GM18873 (cell line): Measurements from ENCODE around the gene PIK3CD.
"Not testable (repeated sequence)": the region's sequence is repeated elsewhere in the genome, so short reads cannot be mapped to it uniquely, and the experiment has no call there.

ENCODE experiments used
- ATAC-seq: cut with Tn5 transposase; IDR thresholded peaks from one replicate; pipeline ENCODE4 v1.9.1; 2021; ENCODE audit warnings: mild to moderate bottlenecking, moderate library complexity, moderate number of reproducible peaks; ENCODE audit not compliant: unreplicated experiment, low FRiP score

PIK3CD gene

DNA sequence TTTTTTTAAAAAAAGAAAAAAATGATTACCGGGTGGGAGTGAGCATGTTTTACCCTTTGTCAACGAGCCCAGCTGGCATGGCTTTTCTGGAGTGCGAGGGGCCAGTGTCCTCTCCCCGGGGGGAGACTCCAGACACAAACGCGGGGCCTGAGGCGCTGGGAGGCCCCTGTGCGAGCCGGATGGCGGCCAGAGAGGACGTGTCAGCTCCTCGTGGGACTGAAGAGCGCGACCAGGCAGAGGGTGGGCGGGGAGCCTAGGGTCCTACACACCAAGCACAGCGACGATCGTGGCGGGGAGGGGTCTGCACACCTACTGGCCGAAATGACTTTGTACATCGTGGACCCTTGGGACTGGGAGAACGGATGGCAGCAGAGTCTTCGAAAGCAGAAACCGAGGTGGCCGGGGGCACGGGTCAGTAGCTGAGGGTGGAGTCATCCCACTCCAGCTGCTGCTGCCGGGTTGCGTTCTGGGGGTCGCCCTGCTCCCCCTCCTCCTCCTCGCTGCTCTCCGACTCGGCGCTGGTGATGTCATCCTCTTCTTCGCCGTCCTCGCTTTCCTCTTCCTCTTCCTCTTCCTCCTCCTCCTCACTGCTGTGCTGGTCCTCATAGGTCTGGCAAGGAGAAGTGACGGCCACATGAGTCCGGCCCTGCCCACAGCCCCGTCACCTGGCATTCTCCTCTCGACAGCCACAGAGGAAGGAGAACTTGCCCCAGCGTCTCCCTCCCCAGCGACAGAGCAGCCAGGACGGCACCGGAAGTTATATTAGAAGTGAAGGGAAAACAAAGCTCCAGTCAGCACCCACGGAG is 78.8 kb downstream of the PIK3CD start:
- no peak for ATAC-seq

DNA sequence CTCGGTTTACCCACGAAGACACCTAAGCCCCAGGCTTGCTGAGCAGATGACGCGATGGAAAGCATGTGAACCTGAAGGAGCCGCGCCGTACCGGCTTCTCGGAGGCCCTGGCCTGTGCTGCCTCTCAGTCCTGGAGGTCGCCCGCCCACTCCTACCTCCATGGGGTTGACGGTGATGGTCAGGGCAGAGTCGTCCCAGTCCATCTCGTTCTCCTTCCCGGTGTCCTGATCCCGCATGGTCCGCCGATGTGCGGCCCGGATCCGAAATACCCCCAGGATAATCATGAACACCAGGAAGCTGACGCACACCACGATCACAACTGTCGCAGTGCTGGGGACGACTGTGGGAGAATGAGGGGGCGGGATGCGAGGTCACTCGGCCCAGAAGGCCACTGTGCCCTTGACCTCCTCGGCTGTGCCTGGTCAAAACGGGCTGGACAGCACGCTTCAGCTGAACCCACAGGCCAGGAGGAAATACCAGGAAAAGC is 79.6 kb downstream of the PIK3CD start:
- ATAC-seq: no peak

DNA sequence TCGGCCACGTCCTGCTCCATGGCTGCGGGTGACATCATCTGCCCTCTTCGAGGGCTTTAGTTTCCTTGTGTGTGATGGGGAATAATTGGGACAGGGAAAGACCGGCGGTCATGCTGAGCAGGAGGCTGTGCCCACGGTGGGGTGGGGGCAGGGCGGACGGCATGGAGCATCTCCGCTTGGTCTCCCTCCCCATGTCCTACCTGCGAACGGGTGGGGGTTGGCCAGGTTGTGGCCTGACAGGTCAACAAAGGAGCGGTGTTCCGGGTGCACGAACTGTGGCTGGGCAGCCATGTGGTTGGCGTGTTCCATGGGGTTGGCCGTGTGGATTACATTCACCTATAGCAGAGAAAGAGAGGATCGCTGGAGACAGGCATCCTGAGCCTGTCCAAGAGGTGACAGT is 80.0 kb downstream of the PIK3CD start:
- ATAC-seq: no peak

DNA sequence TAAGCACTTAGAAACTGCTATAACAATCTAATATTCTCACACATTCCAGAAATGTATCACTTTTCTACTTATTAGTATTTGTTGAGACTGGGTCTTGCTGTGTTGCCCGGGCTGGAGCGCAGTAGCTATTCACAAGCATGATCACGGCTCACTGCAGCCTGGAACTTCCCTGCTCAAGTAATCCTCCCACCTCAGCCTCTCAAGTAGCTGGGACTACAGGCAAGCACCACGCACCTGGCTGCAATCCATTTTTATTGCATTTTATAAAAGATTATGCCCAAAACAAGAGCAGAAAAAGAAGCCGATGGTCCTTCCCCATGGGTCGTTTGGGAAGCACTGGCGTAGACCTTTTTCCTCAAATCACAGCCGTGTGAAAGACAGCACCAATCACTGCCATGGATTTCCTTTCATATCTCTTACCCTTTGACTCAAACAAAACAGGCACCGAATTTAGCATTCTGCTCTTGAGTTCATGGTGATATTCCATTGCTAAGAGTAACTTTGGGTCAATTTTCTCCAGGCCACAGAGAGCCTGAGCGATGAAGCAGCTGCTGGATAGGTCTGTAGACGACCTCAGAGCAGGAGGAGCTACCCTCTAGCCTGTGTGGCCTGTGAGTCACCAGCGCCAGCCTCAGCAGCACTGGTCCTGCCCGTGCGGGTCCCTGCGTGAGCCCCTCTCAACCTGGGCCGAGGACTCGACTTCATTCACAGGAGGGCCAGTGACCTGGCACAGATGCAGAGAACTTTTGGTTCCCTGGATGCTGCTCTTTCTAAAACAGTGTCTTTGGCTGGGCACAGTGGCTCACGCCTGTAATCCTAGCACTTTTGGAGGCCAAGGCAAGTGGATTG is 80.8 kb downstream of the PIK3CD start:
- no peak for ATAC-seq

DNA sequence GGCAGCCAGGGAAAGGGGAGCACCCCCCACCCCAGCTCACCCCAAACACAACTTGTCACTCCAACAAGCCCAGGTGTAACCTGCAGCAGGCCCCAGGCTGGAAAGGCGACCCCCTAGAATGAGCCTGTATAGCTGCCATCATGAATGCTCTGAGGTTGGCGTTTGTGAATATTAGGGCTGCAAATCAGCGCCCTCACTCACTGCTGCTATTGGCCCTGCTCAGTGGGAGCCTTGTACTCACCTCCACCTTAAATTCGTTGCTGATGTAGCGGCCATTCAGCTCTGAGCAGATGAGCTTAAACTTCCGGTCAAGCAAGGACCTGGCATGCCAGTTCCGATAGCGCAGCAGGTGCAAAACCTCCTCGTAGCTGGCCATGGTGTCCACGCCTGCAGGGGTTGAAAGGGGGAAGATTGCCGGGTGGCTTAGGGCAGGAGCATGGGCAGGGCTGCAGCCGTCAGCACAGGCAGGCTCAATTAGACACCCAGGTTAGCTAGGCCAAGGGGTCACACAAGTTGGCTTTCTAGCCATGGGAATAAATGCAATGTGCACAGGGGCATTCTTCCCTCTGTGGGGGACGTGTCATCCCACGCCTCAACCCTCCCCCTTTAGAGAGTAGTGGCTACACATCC is 81.7 kb downstream of the PIK3CD start:
- ATAC-seq: no peak

DNA sequence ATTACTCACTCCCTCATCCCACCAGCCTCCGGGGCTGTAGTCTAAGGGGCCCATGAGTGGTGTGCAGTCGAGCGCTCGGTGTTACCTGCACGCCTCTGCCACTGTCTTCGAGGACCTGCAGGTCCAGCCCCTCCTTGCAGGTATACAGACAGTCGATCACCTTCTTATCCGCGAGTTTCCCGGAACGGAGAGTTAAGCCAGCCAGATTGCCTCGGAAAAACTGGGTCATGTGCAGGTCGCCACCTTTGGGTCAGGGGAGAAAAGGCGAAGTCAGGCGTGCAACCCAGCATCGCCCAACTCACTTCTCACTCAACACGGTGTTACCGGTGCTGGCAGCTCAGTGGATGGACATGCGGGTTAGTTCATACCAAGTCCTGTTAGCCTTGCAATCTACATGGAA is 84.3 kb downstream of the PIK3CD start:
- ATAC-seq: no peak

DNA sequence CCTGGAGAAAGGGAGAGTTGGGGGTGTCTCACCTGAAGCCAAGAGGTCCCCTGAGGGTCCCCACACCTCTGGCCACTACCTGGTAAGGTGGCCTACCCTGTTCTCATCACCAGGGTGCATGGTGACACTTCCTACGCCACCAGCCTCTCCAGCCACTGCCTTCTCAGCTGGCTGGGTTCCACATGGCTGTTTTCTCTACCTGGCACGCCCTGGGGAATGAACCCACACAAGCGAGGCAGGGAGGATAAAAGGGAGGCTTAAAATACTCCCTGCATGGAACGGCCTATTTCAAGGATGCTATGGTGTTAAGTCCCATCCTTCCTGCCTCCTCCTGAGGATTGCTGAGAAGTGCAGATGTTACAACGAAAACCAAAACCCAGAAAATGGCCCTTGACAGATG is 84.7 kb downstream of the PIK3CD start:
- ATAC-seq: no peak

DNA sequence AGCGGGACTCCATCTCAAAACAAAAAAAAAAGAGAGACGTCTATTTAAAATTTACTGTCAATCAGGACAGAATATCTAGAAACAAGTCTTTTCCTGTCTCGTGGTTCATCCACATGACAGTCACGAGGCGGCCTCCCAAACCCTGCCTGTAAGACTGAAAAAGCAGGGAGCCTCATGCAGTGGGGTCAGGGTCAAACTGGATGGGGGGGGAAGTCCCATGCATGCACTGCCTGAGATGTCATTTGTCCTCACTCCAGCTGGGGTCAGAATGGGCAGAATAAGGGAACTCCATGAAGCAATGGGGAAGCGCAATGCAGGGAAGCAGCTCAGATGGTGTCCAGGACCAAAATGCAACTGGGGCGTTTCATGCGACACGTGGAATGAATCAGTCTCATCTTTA is 85.5 kb downstream of the PIK3CD start:
- no peak for ATAC-seq

DNA sequence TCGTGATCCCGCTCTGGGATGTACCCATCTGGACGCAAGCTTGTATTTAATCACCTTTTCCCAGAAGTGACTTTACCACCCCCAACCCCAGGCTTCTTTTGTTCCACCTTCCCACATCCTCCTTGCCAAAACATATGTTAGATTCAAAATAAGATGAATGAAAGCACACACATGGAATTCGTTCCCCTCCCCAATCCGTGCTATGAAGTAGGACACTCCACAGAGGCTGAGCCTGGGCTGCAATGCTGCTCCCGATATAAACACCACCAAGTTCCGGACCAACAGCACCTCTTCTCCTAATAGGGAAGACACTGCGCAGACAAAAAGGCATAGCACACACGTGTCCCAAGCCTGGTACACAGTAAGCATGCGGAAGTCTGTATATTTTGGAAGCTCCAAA is 86.1 kb downstream of the PIK3CD start:
- ATAC-seq: no peak

DNA sequence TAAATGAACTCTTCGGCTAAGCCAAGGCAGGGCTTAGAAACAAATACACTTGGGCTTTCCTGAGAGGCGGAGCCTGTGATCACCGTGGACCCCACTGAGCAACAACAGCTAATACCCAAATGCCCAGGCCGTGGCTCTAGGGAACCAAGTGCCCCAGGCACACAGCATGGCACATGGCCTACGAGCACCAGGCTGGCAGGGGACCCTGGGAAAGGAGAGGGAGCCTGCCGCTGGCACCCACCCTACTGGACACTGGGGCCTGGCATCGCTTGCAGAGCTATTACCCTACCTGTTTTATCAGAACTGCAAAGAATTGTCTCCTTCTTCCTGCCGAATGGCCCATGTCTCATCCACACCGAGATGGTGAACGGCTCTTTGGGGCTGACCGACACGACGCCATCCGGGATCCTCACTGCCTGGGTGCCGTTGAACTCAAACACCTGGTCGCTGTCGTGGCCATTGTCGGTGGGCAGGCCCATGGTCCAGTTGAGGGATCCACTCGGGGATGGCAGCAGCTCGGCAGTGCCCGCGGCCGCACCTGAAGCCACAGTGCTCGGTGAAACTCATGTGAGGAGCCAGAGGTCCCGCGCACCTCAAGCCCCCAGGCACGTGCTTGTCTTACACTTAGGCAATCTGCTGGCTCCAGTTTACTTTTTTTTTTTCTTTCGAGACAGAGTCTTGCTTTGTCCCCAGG is 92.7 kb downstream of the PIK3CD start:
- no peak for ATAC-seq

DNA sequence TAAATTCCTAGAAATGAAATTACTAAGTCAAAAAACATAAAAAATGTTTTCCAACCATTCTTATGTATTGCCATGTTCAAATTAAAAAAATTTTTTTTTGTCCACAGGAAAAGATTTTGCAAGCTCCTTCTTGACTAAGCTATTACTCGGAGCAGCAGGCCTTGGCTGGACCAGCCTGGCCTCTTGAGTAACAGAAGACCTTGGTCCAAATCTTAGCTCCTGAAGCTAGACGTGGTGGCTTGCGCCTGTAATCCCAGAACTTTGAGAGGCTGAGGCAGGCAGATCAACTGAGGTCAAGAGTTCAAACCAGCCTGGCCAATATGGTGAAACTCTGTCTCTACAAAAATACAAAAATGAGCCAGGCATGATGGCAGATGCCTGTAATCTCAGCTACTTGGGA is 94.7 kb downstream of the PIK3CD start:
- ATAC-seq: no peak

DNA sequence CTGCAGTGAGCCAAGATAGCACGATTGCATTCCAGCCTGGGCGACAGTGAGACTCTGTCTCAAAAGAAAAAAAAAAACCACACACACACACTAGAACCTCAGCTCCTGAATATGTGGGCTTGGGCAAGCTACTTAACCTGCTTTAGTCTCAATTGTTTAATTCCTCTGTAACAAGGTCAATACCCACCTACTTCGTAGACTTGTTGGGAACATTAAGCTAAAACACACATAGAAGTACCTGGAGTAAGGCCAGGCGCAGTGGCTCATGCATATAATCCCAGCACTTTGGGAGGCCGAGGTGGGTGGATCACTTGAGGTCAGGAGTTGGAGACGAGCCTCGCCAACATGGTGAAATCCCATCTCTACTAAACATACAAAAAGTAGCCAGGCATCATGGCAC is 95.1 kb downstream of the PIK3CD start:
- no peak for ATAC-seq

DNA sequence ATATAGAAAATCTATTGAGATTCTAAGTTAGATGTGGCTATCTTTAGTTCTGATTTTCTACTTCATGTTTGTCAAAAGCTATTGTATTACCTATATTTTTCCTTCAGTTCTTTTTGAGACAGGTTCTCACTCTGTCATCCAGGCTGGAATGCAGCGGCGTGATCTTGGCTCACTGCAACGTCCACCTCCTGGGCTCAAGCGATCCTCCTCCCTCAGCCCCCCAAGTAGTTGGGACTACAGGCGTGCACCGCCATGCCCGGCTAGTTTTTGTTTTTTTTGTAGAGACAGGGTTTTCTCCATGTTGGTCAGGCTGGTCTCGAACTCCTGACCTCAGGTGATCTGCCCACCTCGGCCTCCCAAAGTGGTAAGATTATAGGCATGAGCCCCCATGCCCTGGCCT is 96.9 kb downstream of the PIK3CD start:
- not testable (repeated sequence) for ATAC-seq

DNA sequence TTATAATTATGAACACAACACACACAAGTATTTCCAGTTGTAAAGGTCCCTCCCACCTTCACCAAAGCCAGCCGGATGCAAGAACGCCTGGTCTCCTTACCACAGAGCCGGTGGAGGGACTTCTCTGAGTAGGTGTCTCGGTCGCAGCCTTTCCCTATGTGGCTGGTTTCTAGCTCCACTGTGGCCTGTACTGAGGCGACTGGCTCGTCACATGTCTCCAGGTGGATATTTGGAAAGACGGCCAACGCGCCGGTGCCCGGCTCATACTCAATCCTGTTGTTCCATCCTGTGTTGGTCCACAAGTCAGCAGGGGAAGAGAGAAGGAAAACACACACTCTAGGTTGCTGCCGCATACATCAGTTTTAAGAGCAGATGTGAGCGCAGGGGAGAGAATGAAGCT is 97.8 kb downstream of the PIK3CD start:
- ATAC-seq: no peak

DNA sequence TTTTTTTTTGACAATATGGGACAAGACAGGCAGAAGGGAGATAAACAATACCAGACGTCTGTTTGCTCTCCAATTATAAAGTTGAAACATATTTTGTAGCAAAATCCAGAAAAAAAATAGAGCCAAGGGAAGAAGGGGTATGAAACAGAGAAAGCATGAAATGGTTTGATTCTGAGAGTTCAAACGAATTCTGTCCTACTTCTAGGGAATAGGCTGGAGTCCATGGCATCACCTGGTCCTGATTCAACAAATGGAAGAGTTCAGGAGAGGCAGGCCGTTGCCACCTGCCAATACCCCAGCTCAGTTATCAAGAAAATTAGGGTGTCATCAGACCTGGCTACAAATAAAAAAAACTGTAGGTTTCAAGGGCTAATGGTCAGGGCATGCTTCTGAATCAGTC is 100.4 kb downstream of the PIK3CD start:
- no peak for ATAC-seq

DNA sequence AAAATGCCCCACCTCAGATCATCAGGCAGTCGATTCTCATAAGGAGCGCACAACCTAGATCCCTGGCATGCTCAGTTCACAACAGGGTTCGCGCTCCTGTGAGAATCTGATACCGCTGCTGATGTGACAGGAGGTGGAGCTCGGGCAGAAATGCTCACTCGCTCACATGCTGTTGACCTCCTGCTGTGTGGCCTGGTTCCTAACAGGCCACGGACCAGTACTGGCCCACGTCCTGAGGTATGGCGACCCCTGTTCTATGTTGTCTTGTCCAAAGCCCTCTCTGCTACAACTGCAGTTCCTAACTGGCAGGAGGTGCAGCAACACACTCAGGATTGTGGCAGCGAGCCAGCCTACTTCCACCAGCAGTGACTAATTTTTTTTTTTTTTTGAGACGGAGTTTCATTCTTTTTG is 101.6 kb downstream of the PIK3CD start:
- no peak for ATAC-seq

DNA sequence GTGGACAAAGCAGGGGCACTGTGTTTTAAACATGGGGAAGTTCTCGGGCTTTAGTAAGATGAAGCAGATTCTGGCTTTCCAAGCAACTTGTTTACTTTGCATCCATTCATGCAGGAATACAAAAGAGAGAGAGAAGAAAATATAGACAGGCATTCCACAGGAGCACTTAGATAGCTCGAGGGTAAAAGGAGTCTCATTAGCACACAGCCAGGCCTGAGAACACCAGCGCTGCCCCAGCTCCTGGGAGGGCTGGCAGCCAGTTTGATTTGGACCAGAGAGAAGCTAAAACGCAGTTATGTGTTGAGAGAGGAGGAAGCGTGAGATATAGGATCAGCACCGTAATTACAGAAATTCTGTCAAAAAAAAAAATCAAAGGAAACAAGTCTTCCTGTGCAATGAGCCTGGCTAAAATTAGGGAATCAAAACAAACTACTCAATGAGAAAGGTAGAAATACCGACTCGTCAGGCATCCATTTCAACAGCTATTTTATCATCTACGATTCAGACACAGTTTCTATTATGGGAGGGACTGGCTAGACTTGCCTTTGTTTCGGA is 104.0 kb downstream of the PIK3CD start:
- ATAC-seq: no peak

DNA sequence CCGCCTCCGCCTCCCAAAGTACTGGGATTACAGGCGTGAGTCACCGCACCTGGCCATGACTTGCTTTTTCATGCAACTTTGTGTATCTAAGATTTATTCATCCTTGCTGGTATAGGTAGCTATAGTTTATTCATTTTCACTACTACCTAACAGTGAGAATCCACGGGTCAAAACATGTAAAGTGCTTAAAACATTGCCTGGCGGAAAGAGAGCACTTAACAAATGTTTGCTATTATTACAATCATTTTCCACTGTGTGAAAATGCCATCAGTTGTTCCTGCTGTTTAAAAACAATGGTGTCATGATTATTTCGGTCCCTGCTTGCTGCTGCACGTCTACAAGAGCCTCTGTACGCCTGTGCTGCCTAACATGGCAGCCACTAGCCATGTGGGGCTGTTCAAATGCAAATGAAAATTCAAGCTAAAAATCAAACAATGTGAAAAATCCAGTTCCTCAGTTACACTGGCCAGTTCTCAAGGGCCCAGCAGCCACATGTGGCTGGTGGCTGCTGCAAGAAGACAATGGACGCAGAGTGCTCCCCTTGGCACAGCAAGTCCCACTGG is 107.1 kb downstream of the PIK3CD start:
- ATAC-seq: no peak

DNA sequence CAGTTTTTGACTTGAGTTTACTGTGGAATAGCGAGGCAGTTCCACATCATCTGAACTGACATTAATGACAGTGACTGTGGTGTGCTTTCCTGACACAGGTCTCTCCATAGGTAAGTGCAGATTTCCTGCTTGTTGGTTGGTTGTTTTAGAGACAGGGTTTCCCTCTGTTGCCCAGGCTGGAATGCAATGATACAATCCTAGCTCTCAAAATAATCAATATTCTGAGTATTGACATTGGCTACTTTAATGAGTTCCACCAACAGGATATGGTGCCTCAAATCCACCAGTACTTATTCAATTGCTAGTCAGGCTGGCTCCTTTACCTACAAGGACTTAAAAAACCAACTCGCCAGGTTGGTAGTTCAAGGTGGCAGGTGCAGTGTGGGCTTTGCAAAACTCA is 108.4 kb downstream of the PIK3CD start:
- ATAC-seq: no peak

DNA sequence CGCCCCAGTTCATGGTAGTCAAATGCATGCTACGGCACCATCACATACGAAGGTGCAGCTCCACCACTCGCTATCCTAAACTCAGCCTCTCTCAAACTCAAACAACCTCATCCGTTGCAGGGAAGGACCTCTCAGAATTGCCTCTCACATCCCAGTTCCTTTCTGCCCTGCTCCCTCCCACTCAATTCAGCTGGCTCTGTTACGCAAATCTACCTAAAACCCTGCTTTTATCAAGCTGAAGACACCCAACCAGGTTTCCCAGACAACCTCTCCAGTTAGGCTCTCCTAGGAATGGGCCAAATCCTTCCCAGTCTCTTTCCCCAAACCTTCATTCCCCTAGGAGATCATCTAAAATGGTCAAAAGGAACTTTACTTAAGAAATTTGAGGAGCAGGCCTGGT is 109.3 kb downstream of the PIK3CD start:
- ATAC-seq: no peak
